ENCODE results near the gene SOX15.

DNA sequence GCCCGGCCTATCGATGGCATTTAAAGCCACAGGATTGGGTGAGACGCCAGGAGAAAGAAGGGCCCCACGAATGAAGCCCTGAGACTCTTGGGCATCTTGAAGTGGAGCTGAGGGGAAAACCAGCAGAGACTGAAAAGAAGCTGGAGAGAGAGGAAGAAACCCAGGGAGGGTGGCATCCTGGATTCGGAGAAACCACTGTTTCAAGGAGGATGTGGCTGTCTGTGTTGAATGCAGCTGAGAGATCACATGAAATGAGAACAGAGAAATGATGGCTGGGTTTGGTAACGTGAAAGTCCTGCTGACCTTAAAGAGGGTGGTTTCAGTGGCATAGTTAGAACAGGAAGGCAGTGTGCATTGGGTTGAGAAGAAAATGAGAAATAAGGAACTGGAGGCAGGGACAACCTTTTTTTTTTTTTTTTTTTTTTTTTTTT, 37.3 kb downstream of the SOX15 start:
- no peak for TF ChIP-seq POLR2A (IDR thresholded peaks at IDR 0.05)
- TF ChIP-seq, protein P1, sequence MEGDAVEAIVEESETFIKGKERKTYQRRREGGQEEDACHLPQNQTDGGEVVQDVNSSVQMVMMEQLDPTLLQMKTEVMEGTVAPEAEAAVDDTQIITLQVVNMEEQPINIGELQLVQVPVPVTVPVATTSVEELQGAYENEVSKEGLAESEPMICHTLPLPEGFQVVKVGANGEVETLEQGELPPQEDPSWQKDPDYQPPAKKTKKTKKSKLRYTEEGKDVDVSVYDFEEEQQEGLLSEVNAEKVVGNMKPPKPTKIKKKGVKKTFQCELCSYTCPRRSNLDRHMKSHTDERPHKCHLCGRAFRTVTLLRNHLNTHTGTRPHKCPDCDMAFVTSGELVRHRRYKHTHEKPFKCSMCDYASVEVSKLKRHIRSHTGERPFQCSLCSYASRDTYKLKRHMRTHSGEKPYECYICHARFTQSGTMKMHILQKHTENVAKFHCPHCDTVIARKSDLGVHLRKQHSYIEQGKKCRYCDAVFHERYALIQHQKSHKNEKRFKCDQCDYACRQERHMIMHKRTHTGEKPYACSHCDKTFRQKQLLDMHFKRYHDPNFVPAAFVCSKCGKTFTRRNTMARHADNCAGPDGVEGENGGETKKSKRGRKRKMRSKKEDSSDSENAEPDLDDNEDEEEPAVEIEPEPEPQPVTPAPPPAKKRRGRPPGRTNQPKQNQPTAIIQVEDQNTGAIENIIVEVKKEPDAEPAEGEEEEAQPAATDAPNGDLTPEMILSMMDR (IDR thresholded peaks at IDR 0.05) = no peak

Data from lower leg skin (tissue), 3 donors.